Measurements from ENCODE around the gene IKZF3. TPM values are rescaled to one million over a fixed set of nuclear protein-coding genes. Genes with fewer than 3 reads are reported as not detected.

Gene IKZF3
- total and polyA plus RNA-seq, 4 donors, result 1.0 to 3.9 (median 2.6) TPM

DNA sequence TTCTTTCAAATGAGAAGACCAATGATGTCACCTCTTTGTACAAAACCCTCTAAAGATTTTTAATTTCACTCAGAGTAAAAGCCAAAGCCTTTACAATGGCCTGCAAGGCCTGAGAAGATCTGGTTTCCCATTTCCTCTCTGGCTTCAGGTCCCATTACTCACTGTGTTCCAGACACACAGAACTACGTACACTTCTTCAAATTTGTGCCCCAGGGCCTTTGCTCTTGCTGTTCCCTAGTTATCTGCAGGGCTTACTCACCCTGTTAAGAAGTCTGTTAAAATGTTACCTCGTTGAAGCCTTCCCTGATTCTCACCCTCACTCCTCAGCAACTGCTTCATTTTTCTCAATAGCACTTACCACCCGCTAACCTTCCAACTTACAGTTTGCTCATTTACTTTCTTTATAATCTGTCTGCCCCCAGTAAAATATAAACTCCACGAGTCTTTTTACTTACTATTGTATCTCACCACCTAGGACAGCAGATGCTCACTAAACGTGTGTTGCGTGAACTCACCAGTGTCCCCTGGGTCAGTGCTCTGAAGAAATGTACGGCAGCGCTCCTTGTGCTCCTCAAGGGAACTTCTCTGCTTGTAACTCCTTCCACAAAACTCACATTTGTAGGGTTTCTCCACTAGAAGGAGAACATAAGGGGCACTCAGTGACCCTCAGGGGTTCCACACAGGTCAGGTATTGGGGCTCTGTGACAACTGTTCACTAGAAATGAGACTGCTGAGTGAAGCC lies 76.2 kb downstream of the IKZF3 start:
- TF ChIP-seq, protein P1, sequence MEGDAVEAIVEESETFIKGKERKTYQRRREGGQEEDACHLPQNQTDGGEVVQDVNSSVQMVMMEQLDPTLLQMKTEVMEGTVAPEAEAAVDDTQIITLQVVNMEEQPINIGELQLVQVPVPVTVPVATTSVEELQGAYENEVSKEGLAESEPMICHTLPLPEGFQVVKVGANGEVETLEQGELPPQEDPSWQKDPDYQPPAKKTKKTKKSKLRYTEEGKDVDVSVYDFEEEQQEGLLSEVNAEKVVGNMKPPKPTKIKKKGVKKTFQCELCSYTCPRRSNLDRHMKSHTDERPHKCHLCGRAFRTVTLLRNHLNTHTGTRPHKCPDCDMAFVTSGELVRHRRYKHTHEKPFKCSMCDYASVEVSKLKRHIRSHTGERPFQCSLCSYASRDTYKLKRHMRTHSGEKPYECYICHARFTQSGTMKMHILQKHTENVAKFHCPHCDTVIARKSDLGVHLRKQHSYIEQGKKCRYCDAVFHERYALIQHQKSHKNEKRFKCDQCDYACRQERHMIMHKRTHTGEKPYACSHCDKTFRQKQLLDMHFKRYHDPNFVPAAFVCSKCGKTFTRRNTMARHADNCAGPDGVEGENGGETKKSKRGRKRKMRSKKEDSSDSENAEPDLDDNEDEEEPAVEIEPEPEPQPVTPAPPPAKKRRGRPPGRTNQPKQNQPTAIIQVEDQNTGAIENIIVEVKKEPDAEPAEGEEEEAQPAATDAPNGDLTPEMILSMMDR (IDR thresholded peaks at IDR 0.05; ENCODE audit: control extremely low read depth, extremely low read depth), result no peak
- H3K9ac ChIP-seq (ENCODE audit: insufficient read depth in 1 of 2, low read length in 2 of 2), result no peak overlapping the region
- no peak for ATAC-seq (ENCODE audit: insufficient read depth, low FRiP score)
- H3K9me3 ChIP-seq (ENCODE audit: control insufficient read depth in 4 of 4, insufficient read depth in 3 of 4, low read length in 3 of 4), result no peaks in the 10 kb centered on the region
- no peak overlapping the region for H3K27ac ChIP-seq (ENCODE audit: low read depth in 1 of 2, low read length in 1 of 2)
- H3K4me1 ChIP-seq (ENCODE audit: control insufficient read depth in 5 of 5, insufficient read depth in 5 of 5, low read length in 5 of 5), result peaks cover 0 to 1% (median 0%) of the 10 kb centered on the region in 5 donors
- no peak for DNase-seq
- no peaks in the 10 kb centered on the region for H3K27me3 ChIP-seq (ENCODE audit: control insufficient read depth in 3 of 3, insufficient read depth in 3 of 3, low read length in 2 of 3)
- 81 to 89% methylated on average over 8 of the region's 8 CpGs for WGBS, 2 donors
- no peaks in the 10 kb centered on the region for H3K36me3 ChIP-seq (ENCODE audit: control insufficient read depth in 4 of 4, insufficient read depth in 4 of 4, low read length in 4 of 4)
- H3K4me3 ChIP-seq, result no peak overlapping the region

DNA sequence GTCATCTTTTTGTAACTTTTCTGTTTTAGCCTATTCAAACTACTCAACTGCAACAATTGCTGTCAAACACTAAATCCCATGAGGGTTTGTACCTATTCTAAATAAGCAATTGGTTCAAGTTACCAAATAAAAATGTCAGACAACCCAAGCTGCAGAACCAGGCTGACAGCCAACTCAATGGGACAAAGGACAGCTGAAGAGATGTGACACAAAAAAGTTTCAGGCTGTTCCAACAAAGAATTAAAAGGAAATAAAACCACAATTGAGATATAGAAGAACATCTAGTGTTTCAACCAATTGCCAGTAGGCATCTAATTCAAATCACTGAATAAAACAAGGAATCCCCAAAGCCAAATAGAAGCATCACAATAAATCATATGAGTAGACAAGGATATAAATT lies 77.1 kb downstream of the IKZF3 start:
- ATAC-seq (ENCODE audit: insufficient read depth, low FRiP score) (no peak), DNase-seq (peak in 1 of 3 donors; percentile 8)
- TF ChIP-seq, protein P1 (IDR thresholded peaks at IDR 0.05; ENCODE audit: control extremely low read depth, extremely low read depth), result no peak
- Histone ChIP-seq H3K4me1 (ENCODE audit: control insufficient read depth in 5 of 5, insufficient read depth in 5 of 5, low read length in 5 of 5) (peaks cover 0 to 3% (median 0%) of the 10 kb centered on the region in 5 donors), H3K4me3 (no peak overlapping the region), H3K27me3 (ENCODE audit: control insufficient read depth in 3 of 3, insufficient read depth in 3 of 3, low read length in 2 of 3) (peaks cover 0 to 7% (median 0%) of the 10 kb centered on the region in 3 donors), H3K9me3 (ENCODE audit: control insufficient read depth in 4 of 4, insufficient read depth in 3 of 4, low read length in 3 of 4) (no peaks in the 10 kb centered on the region), H3K36me3 (ENCODE audit: control insufficient read depth in 4 of 4, insufficient read depth in 4 of 4, low read length in 4 of 4) (no peaks in the 10 kb centered on the region), H3K27ac (ENCODE audit: low read depth in 1 of 2, low read length in 1 of 2) (no peak overlapping the region), H3K9ac (ENCODE audit: insufficient read depth in 1 of 2, low read length in 2 of 2) (no peak overlapping the region)

DNA sequence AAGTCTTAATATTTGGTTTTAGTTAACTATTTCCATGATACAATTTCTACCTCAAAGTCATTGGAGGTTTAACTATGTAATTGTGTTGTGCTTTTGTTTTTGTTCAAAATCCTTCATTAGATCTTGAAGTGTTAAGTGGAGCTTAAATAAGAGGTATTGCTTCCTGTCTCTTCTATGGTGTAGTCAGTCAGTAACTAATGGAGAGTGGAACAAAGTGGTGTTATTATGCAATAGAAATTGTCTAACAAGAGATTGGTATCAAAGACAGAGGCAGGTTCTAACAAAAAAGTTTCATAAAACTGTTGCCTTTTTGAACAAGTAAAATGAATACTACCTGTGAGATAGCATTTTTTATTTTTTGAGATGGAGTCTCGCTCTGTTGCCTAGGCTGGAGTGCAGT lies 81.1 kb downstream of the IKZF3 start:
- Histone ChIP-seq H3K4me3 (no peak overlapping the region), H3K27me3 (ENCODE audit: control insufficient read depth in 3 of 3, insufficient read depth in 3 of 3, low read length in 2 of 3) (peaks cover 0 to 7% (median 0%) of the 10 kb centered on the region in 3 donors), H3K9ac (ENCODE audit: insufficient read depth in 1 of 2, low read length in 2 of 2) (no peak overlapping the region), H3K36me3 (ENCODE audit: control insufficient read depth in 4 of 4, insufficient read depth in 4 of 4, low read length in 4 of 4) (no peaks in the 10 kb centered on the region), H3K27ac (ENCODE audit: low read depth in 1 of 2, low read length in 1 of 2) (no peak overlapping the region), H3K9me3 (ENCODE audit: control insufficient read depth in 4 of 4, insufficient read depth in 3 of 4, low read length in 3 of 4) (no peaks in the 10 kb centered on the region), H3K4me1 (ENCODE audit: control insufficient read depth in 5 of 5, insufficient read depth in 5 of 5, low read length in 5 of 5) (peaks cover 0 to 5% (median 0%) of the 10 kb centered on the region in 5 donors)
- DNase-seq, result peak in 1 of 3 donors; percentile 34
- ATAC-seq (ENCODE audit: insufficient read depth, low FRiP score), result no peak
- 68 to 90% methylated on average over 1 of the region's 1 CpG for WGBS, 2 donors
- TF ChIP-seq, protein P1 (IDR thresholded peaks at IDR 0.05; ENCODE audit: control extremely low read depth, extremely low read depth), result no peak
